T-cell (primary cell): ENCODE data around the gene CDH6. TPM values are rescaled to one million over a fixed set of nuclear protein-coding genes. Genes with fewer than 3 reads are reported as not detected.

Experiments used
- ATAC-seq, 4 experiments: fragments of 200-7000 bp in 3 of 4; fragments of 150-1000 bp in 1 of 4; cut with Tn5 transposase; replicated peaks in 1 of 4; 1 replicate in 3 of 4; 2 replicates in 1 of 4; pipeline ENCODE4 v1.10.0; 2021; ENCODE audit warnings: moderate library complexity in 3 of 4, mild to moderate bottlenecking in 2 of 4, moderate number of reproducible peaks in 1 of 4
- CTCF ChIA-PET, 2 donors: fragments of 300-600 bp; sonication (Branson Sonifier 250); formaldehyde crosslinking; loops; one replicate each; lab custom pipeline; 2022; ENCODE audit warnings: antibody characterized with exemption in 2 of 2; lab: Charles Lee
- POLR2A ChIA-PET, 2 donors: fragments of 300-600 bp; sonication (Branson Sonifier 250); formaldehyde crosslinking; loops; one replicate each; lab custom pipeline; 2022; ENCODE audit warnings: antibody characterized with exemption in 2 of 2; lab: Charles Lee
- DNase-seq, 35 experiments: peaks; one replicate each; pipeline versions ENCODE4 v3.0.0 to v3.0.0-alpha.2; 2013 to 2023
- H3K27ac ChIP-seq: one replicate; pipeline ENCODE4 v1.5.1; 2013; ENCODE audit warnings: low read length
- H3K27me3 ChIP-seq, 2 experiments: replicated peaks in 1 of 2; 1 replicate in 1 of 2; 2 replicates in 1 of 2; pipeline versions ENCODE4 v1.6.1 to v1.7.0; 2013; ENCODE audit warnings: low read length in 1 of 2, mixed read lengths in 1 of 2; ENCODE audit not compliant: control insufficient read depth in 2 of 2, insufficient read depth in 2 of 2; ENCODE audit errors: extremely low read depth in 1 of 2
- H3K36me3 ChIP-seq, 2 donors: 1 replicate in 1 of 2; 2 replicates in 1 of 2; pipeline versions ENCODE4 v1.6.1 to v1.7.0; 2013; ENCODE audit warnings: low read length in 1 of 2; ENCODE audit not compliant: control insufficient read depth in 2 of 2, insufficient read depth in 1 of 2; ENCODE audit errors: extremely low read depth in 1 of 2
- H3K4me1 ChIP-seq, 2 experiments: 1 replicate in 1 of 2; 2 replicates in 1 of 2; pipeline versions ENCODE4 v1.6.1 to v1.7.0; 2013; ENCODE audit warnings: low read length in 2 of 2, mixed read lengths in 1 of 2; ENCODE audit not compliant: insufficient read depth in 2 of 2, control insufficient read depth in 1 of 2; ENCODE audit errors: extremely low read depth in 1 of 2
- H3K4me3 ChIP-seq, 2 donors: 1 replicate in 1 of 2; 2 replicates in 1 of 2; pipeline versions ENCODE4 v1.5.1 to v1.7.0; 2013; ENCODE audit warnings: mild to moderate bottlenecking in 2 of 2, low read length in 1 of 2, moderate library complexity in 1 of 2; ENCODE audit not compliant: control insufficient read depth in 1 of 2; ENCODE audit errors: extremely low read depth in 1 of 2
- H3K9me3 ChIP-seq: 2 replicates; pipeline ENCODE4 v1.7.0; 2013
- H3K27ac Mint-ChIP-seq, 2 donors: one replicate each; pipeline ENCODE4 v1.8.0; 2020 to 2021; ENCODE audit warnings: mild to moderate bottlenecking in 2 of 2, mixed read lengths in 2 of 2
- H3K27me3 Mint-ChIP-seq, 2 donors: one replicate each; pipeline ENCODE4 v1.8.0; 2021 to 2022; ENCODE audit warnings: mixed read lengths in 2 of 2
- H3K36me3 Mint-ChIP-seq: one replicate; pipeline ENCODE4 v1.8.0; 2021; ENCODE audit warnings: mixed read lengths
- H3K4me1 Mint-ChIP-seq, 3 donors: one replicate each; pipeline ENCODE4 v1.8.0; 2020 to 2022; ENCODE audit warnings: mixed read lengths in 3 of 3, mild to moderate bottlenecking in 1 of 3
- H3K4me3 Mint-ChIP-seq, 3 donors: one replicate each; pipeline ENCODE4 v1.8.0; 2020 to 2022; ENCODE audit warnings: mild to moderate bottlenecking in 3 of 3, mixed read lengths in 3 of 3, moderate library complexity in 3 of 3
- H3K9me3 Mint-ChIP-seq, 3 donors: one replicate each; pipeline ENCODE4 v1.8.0; 2020 to 2022; ENCODE audit warnings: mixed read lengths in 3 of 3
- WGBS: methylation state at CpG from one replicate; pipeline ENCODE4 v1.1.5; 2013; ENCODE audit warnings: missing lambda C conversion rate; ENCODE audit not compliant: insufficient coverage; 5-methylcytosine and 5-hydroxymethylcytosine counted together
- total RNA-seq, 35 experiments: library from RNA in 6 of 35; stranded (reverse) in 6 of 35; fragments of 120-200 nt in 1 of 35; gene quantifications; one replicate each; pipeline versions ENCODE4 v1.2.1 to v1.2.4 and lab custom pipeline; 2013 to 2026

The CDH6 gene
- total RNA-seq, 5 donors from 2014 or later (not counting 1 experiment from before 2014, with no cell fraction given): 0.15 TPM; not detected in 4

DNA sequence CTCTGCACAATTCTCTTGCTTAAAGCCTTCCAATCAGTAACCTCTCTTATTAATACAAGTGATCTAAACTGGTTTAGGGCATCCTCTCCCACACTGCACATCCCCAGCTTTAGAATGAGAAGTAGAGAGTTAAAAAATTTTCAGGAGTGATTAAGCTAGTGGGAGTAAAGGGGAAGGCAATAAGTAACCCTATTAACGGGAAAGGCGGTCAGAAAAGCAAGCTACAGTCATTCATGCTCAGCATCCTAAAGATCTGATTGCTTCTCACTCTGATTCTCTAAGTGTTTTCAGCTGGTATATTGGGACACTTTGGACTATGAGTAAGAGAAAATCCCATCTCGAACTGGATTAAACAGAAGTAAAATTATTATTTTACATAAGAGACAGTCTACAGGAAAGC is 15.8 kb downstream of the CDH6 start:
- no peak for ATAC-seq
- CTCF ChIA-PET: interaction anchor here in 1 of 2 donors (0.6 kb wide), 1 partner anchor 1924 kb away, joined by 3 read pairs; no protein-coding TSS in a partner anchor
- WGBS: no CpG with 5 or more reads among the region's 3 CpGs
- Mint-ChIP-seq H3K36me3 (no peaks in the 10 kb centered on the region), H3K4me3 (no peak overlapping the region), H3K27me3 (no peaks in the 10 kb centered on the region), H3K27ac (no peak overlapping the region), H3K9me3 (no peaks in the 10 kb centered on the region), H3K4me1 (no peaks in the 10 kb centered on the region)
- POLR2A ChIA-PET: no interaction called here
- H3K36me3 ChIP-seq: no peaks in the 10 kb centered on the region
- no peaks in the 10 kb centered on the region for H3K27me3 ChIP-seq
- no peak overlapping the region for H3K27ac ChIP-seq
- no peak for DNase-seq
- no peaks in the 10 kb centered on the region for H3K4me1 ChIP-seq
- no peak overlapping the region for H3K4me3 ChIP-seq
- no peaks in the 10 kb centered on the region for H3K9me3 ChIP-seq

DNA sequence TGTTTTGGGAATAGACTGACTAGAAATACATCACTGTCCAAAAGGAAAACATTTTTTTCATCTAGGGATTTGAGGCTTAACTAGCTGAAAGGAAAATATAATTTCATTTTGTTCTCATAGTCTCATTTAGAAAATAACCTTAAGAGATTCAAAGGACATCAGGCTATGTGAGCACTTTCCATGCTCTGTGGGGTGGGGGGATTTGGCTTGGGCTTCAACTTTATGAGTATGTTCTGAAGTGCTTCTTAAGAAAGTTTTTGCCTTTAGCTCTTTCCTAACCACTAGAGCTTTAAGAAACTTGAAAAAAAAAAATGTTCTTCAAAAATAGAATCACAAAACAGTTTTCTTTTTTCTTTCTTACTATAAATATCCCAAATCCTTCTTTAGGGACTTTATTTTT is 17.6 kb downstream of the CDH6 start:
- no peaks in the 10 kb centered on the region for H3K36me3 ChIP-seq
- H3K36me3 Mint-ChIP-seq: no peaks in the 10 kb centered on the region
- no peaks in the 10 kb centered on the region for H3K9me3 Mint-ChIP-seq
- DNase-seq: no peak
- H3K4me1 ChIP-seq: no peaks in the 10 kb centered on the region
- no peak for ATAC-seq
- H3K27ac Mint-ChIP-seq: no peak overlapping the region
- no peaks in the 10 kb centered on the region for H3K4me1 Mint-ChIP-seq
- H3K27me3 Mint-ChIP-seq: no peaks in the 10 kb centered on the region
- no peak overlapping the region for H3K4me3 Mint-ChIP-seq
- ChIA-PET CTCF (no interaction called here), POLR2A (interaction anchor here in 1 of 2 donors (0.7 kb wide), 1 partner anchor 46 kb away, joined by 6 read pairs; no protein-coding TSS in a partner anchor)
- no peak overlapping the region for H3K27ac ChIP-seq
- H3K4me3 ChIP-seq: no peak overlapping the region
- no peaks in the 10 kb centered on the region for H3K27me3 ChIP-seq
- H3K9me3 ChIP-seq: no peaks in the 10 kb centered on the region

GRCh38 chr5:31213257-31213656 is 19.8 kb downstream of the CDH6 start:
- no peaks in the 10 kb centered on the region for H3K4me1 Mint-ChIP-seq
- WGBS: 55% methylated on average over 1 of the region's 4 CpGs
- ATAC-seq (no peak), DNase-seq (no peak)
- CTCF ChIA-PET: no interaction called here
- no peaks in the 10 kb centered on the region for H3K27me3 ChIP-seq
- H3K27me3 Mint-ChIP-seq: no peaks in the 10 kb centered on the region
- POLR2A ChIA-PET: no interaction called here
- H3K36me3 ChIP-seq: no peaks in the 10 kb centered on the region
- H3K27ac Mint-ChIP-seq: no peak overlapping the region
- H3K4me3 ChIP-seq: no peak overlapping the region
- H3K27ac ChIP-seq: no peak overlapping the region
- no peaks in the 10 kb centered on the region for H3K9me3 Mint-ChIP-seq
- H3K9me3 ChIP-seq: no peaks in the 10 kb centered on the region
- no peaks in the 10 kb centered on the region for H3K4me1 ChIP-seq
- no peaks in the 10 kb centered on the region for H3K36me3 Mint-ChIP-seq
- no peak overlapping the region for H3K4me3 Mint-ChIP-seq

DNA sequence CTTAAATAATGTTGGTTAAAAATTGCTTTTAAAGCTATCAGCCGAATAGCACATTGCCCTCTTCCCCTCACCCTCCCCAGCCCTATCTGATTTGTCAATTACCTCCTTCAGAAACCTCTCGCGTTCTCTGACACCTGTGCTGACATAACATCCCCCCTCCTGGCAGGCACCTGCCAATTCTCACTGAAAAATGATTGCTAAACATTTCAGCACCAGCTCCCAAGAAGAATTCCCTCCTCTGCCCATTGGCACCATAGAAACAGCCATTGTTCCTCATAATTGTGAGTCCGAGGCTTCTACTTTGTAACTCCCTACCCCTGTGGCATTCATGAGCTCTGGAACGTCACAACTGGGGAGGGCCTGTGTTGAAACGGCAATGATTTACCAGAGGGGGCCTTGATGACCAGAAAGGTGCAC is 20.2 kb downstream of the CDH6 start:
- no peaks in the 10 kb centered on the region for H3K27me3 Mint-ChIP-seq
- H3K27ac Mint-ChIP-seq: no peak overlapping the region
- peaks cover 0 to 2% (median 0%) of the 10 kb centered on the region in 3 donors for H3K9me3 Mint-ChIP-seq
- Histone ChIP-seq H3K36me3 (no peaks in the 10 kb centered on the region), H3K27ac (no peak overlapping the region), H3K4me1 (no peaks in the 10 kb centered on the region), H3K4me3 (no peak overlapping the region), H3K27me3 (no peaks in the 10 kb centered on the region), H3K9me3 (no peaks in the 10 kb centered on the region)
- H3K4me3 Mint-ChIP-seq: no peak overlapping the region
- ChIA-PET CTCF (interaction anchor here in 1 of 2 donors (0.6 kb wide), 1 partner anchor 94 kb away, joined by 3 read pairs; no protein-coding TSS in a partner anchor), POLR2A (no interaction called here)
- no peak for DNase-seq
- 50% methylated on average over 2 of the region's 6 CpGs for WGBS
- no peaks in the 10 kb centered on the region for H3K36me3 Mint-ChIP-seq
- no peaks in the 10 kb centered on the region for H3K4me1 Mint-ChIP-seq
- no peak for ATAC-seq

DNA sequence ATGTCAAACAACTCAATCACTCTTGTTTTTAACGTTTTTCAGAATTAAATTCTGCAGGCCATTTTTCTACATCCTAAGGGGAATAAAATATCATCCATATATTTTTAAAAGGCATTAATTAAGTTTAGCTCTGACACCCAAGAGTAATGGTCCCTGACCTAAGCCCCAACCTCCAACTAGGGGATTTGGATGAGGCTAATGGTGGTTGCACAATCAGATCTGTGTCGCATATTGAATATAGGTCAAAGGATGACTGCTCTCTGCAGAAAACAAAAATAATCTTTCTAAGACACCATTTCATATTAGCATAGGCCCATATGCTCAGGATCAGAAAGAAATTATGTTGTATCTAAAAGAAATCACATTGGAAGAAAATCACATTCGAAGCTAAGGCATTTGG is 20.7 kb downstream of the CDH6 start:
- Mint-ChIP-seq H3K27ac (no peak overlapping the region), H3K27me3 (no peaks in the 10 kb centered on the region), H3K4me1 (no peaks in the 10 kb centered on the region), H3K9me3 (peaks cover 0 to 4% (median 0%) of the 10 kb centered on the region in 3 donors), H3K4me3 (no peak overlapping the region), H3K36me3 (no peaks in the 10 kb centered on the region)
- ChIA-PET POLR2A (no interaction called here), CTCF (interaction anchor here in 1 of 2 donors (0.6 kb wide), 1 partner anchor 93 kb away, joined by 3 read pairs; no protein-coding TSS in a partner anchor)
- no CpG with 5 or more reads among the region's 3 CpGs for WGBS
- no peak overlapping the region for H3K27ac ChIP-seq
- no peak for ATAC-seq
- no peak overlapping the region for H3K4me3 ChIP-seq
- H3K4me1 ChIP-seq: no peaks in the 10 kb centered on the region
- no peaks in the 10 kb centered on the region for H3K36me3 ChIP-seq
- H3K27me3 ChIP-seq: no peaks in the 10 kb centered on the region
- no peak for DNase-seq
- H3K9me3 ChIP-seq: no peaks in the 10 kb centered on the region

- Histone ChIP-seq H3K27ac (no peak overlapping the region), H3K27me3 (no peaks in the 10 kb centered on the region), H3K4me3 (no peak overlapping the region), H3K9me3 (no peaks in the 10 kb centered on the region), H3K4me1 (no peaks in the 10 kb centered on the region), H3K36me3 (no peaks in the 10 kb centered on the region)
- ChIA-PET CTCF (no interaction called here), POLR2A (no interaction called here)
- DNase-seq: no peak
- no peaks in the 10 kb centered on the region for H3K27me3 Mint-ChIP-seq
- no peak for ATAC-seq
- H3K27ac Mint-ChIP-seq: no peak overlapping the region
- no peaks in the 10 kb centered on the region for H3K4me1 Mint-ChIP-seq
- H3K4me3 Mint-ChIP-seq: no peak overlapping the region
- peaks cover 0 to 4% (median 0%) of the 10 kb centered on the region in 3 donors for H3K9me3 Mint-ChIP-seq
- no peaks in the 10 kb centered on the region for H3K36me3 Mint-ChIP-seq
Observed at GRCh38 chr5:31215236-31215635, 21.8 kb downstream of the CDH6 start.

DNA sequence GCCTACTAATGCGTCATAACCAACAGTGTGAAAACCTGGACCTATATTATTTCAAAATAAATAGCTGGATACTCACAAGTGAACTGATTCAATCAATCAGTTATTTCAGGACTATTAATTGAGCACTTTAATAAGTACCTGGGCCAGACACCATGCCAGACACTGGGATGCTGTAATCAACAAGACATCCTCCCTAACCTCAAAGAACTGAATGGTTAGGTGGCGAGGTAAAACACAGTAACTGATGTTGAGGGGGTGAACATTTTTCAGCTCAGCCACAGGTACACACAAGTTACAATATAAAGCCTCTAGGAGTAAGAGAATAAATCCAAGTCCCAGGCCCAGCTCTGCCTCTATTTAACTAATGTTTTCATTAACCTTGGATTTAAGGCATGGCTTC is 24.0 kb downstream of the CDH6 start:
- Histone ChIP-seq H3K27ac (no peak overlapping the region), H3K4me1 (no peaks in the 10 kb centered on the region), H3K36me3 (no peaks in the 10 kb centered on the region), H3K9me3 (no peaks in the 10 kb centered on the region), H3K27me3 (no peaks in the 10 kb centered on the region), H3K4me3 (no peak overlapping the region)
- Mint-ChIP-seq H3K27me3 (peaks cover 0 to 3% of the 10 kb centered on the region in 2 donors), H3K27ac (no peak overlapping the region), H3K4me3 (no peak overlapping the region), H3K36me3 (no peaks in the 10 kb centered on the region), H3K4me1 (no peaks in the 10 kb centered on the region), H3K9me3 (peaks cover 0 to 4% (median 0%) of the 10 kb centered on the region in 3 donors)
- DNase-seq: no peak
- POLR2A ChIA-PET: no interaction called here
- ATAC-seq: no peak
- CTCF ChIA-PET: no interaction called here
- 60% methylated on average over 1 of the region's 2 CpGs for WGBS
